Temporal lobe (tissue), 1 donor: ENCODE results near the gene BECN2. TPM values are rescaled to one million over a fixed set of nuclear protein-coding genes. Genes with fewer than 3 reads are reported as not detected.

Experiments used
- total RNA-seq: library from RNA; depleted of rRNA; stranded (reverse); fragments of >200 nt; gene quantifications from one replicate; pipeline ENCODE4 v1.2.3, GENCODE V29; 2014

BECN2 gene
- total RNA-seq, 1 donor from 2014 or later, result not detected

Other genes starting within 250 kb of the BECN2 start
- gene EXO1, start 109.6 kb upstream of the BECN2 start, total RNA-seq, result 2.2 TPM
- 0.25 TPM for gene MAP1LC3C, start 41.3 kb downstream of the BECN2 start, total RNA-seq